SU-DHL-6 (cell line): Measurements from ENCODE around the gene IDH3B.
A peak's percentile ranks its signal among the peaks of the same experiment; 100 is the strongest.

Experiments
- H2AFZ ChIP-seq: fragments of 200-600 bp; sonication (generic); 2 replicates; pipeline ENCODE4 v1.6.1; 2014; ENCODE audit warnings: low read depth, mild to moderate bottlenecking, moderate library complexity, mixed read lengths, antibody characterized with exemption, low read length; ENCODE audit not compliant: severe bottlenecking
- H3F3A ChIP-seq: fragments of 200-600 bp; shearing (Covaris generic); 2 replicates; pipeline ENCODE4 v1.6.0; 2016; ENCODE audit warnings: antibody characterized with exemption, mild to moderate bottlenecking; ENCODE audit not compliant: insufficient read depth
- H3K27ac ChIP-seq: fragments of 200-600 bp; sonication (generic); 2 replicates; pipeline ENCODE4 v1.5.1; 2016; ENCODE audit warnings: low read depth, mild to moderate bottlenecking, low read length, moderate library complexity, mixed read lengths
- H3K27me3 ChIP-seq: fragments of 200-600 bp; sonication (generic), shearing (Covaris generic); 2 replicates; pipeline ENCODE4 v1.6.0; 2014; ENCODE audit warnings: mild to moderate bottlenecking, low read length
- H3K36me3 ChIP-seq: fragments of 200-600 bp; sonication (generic); 2 replicates; pipeline ENCODE4 v1.6.1; 2014; ENCODE audit warnings: mild to moderate bottlenecking, low read length, mixed read lengths
- H3K4me2 ChIP-seq: fragments of 300-600, 200-600 bp; shearing (Covaris generic), sonication (generic); 2 replicates; pipeline ENCODE4 v1.6.0; 2014; ENCODE audit warnings: low read length, low read depth, mild to moderate bottlenecking; ENCODE audit not compliant: poor library complexity, severe bottlenecking
- H3K4me3 ChIP-seq: fragments of 200-600 bp; sonication (generic); 2 replicates; pipeline ENCODE4 v1.5.1; 2014; ENCODE audit warnings: antibody characterized with exemption, low read length, mild to moderate bottlenecking, mixed read lengths; ENCODE audit not compliant: insufficient read depth, poor library complexity, severe bottlenecking
- H3K79me2 ChIP-seq: fragments of 200-600 bp; sonication (generic); 2 replicates; pipeline ENCODE4 v1.6.1; 2014; ENCODE audit warnings: mild to moderate bottlenecking, low read length, moderate library complexity; ENCODE audit not compliant: insufficient read depth
- H3K9ac ChIP-seq: fragments of 200-600 bp; sonication (generic); 2 replicates; pipeline ENCODE4 v1.7.0; 2014; ENCODE audit warnings: mild to moderate bottlenecking, low read length
- H3K9me2 ChIP-seq: fragments of 200-600 bp; sonication (generic); replicated peaks from 2 replicates; pipeline ENCODE4 v1.6.1; 2014; ENCODE audit warnings: low read length; ENCODE audit not compliant: insufficient read depth
- H3K9me3 ChIP-seq: fragments of 200-600 bp; sonication (generic); 2 replicates; pipeline ENCODE4 v1.6.1; 2014; ENCODE audit warnings: low read length, mixed read lengths; ENCODE audit not compliant: insufficient read depth
- H4K20me1 ChIP-seq: fragments of 200-600 bp; sonication (generic); 2 replicates; pipeline ENCODE4 v1.6.1; 2014; ENCODE audit warnings: low read depth, mild to moderate bottlenecking, antibody characterized with exemption, low read length, moderate library complexity, mixed read lengths
- CTCF ChIP-seq: fragments of 200-600 bp; sonication (generic); IDR thresholded peaks from one replicate; pipeline ENCODE4 v1.5.1; 2017; ENCODE audit warnings: antibody characterized with exemption, mild to moderate bottlenecking, low read length, moderate library complexity; ENCODE audit not compliant: insufficient read depth, poor library complexity, severe bottlenecking
- EZH2phosphoT487 ChIP-seq: fragments of 200-600 bp; sonication (generic), shearing (Covaris generic); conservative IDR thresholded peaks from 2 replicates; pipeline ENCODE4 v1.6.1; 2018; ENCODE audit warnings: mild to moderate bottlenecking, antibody characterized with exemption, low read length, moderate library complexity, mixed read lengths

The IDH3B gene

GRCh38 chr20:2663887-2664719 is at the start of gene IDH3B:
IDH3B (minus strand) TSS chr20:2664216; CDS start chr20:2664188, 28 bp downstream.
- Histone ChIP-seq H2AFZ (peak within 1 kb of the TSS; percentile 52), H4K20me1 (no peaks in the 10 kb centered on the region), H3F3A (peaks cover 18% of the 10 kb centered on the region), H3K27ac (peak within 1 kb of the TSS; percentile 43; the same call in 1 of the 2 replicates), H3K9ac (peak within 1 kb of the TSS; percentile 77), H3K9me2 (no peaks in the 10 kb centered on the region), H3K4me3 (peak within 1 kb of the TSS; percentile 80), H3K36me3 (no peaks in the 10 kb centered on the region), H3K79me2 (peaks cover 12% of the 10 kb centered on the region; the same call in 1 of the 2 replicates), H3K4me2 (peak within 1 kb of the TSS; percentile 86), H3K9me3 (no peaks in the 10 kb centered on the region), H3K27me3 (no peaks in the 10 kb centered on the region)
- no peak for TF ChIP-seq CTCF
- no peak for TF ChIP-seq EZH2phosphoT487

DNA sequence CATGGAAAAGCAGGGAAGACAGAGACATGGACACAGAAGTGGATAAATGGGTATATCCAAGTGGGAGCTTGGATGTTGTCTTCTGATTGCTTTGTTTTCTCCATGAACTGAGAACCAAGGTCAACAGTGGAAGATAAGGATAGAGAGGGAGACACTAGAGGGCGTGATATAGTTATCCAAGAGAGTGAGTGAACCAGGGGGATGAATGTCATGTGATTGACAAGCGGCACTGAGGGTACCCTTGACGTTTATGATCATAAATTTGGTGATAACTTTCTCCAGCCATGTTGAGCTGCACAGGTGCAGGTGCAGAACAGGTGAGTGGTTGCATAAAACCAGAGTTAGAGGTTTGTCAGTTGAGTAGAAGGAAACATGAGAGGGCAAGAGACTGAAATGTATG is 49.3 kb upstream of the IDH3B start:
- H2AFZ ChIP-seq = no peak overlapping the region
- H3K79me2 ChIP-seq = no peaks in the 10 kb centered on the region
- H3K36me3 ChIP-seq = no peaks in the 10 kb centered on the region
- H3F3A ChIP-seq = no peaks in the 10 kb centered on the region
- TF ChIP-seq CTCF (peak; percentile 34), EZH2phosphoT487 (no peak)
- H3K9me2 ChIP-seq = no peaks in the 10 kb centered on the region
- H3K4me3 ChIP-seq = no peak overlapping the region
- no peak overlapping the region for H3K27ac ChIP-seq
- H4K20me1 ChIP-seq = no peaks in the 10 kb centered on the region
- no peaks in the 10 kb centered on the region for H3K9me3 ChIP-seq
- no peaks in the 10 kb centered on the region for H3K27me3 ChIP-seq
- H3K4me2 ChIP-seq = no peak overlapping the region
- no peak overlapping the region for H3K9ac ChIP-seq

- Histone ChIP-seq H3K27me3 (no peaks in the 10 kb centered on the region), H3K9ac (no peak overlapping the region), H3F3A (no peaks in the 10 kb centered on the region), H3K9me2 (no peaks in the 10 kb centered on the region), H3K27ac (no peak overlapping the region), H4K20me1 (no peaks in the 10 kb centered on the region), H3K79me2 (no peaks in the 10 kb centered on the region), H3K36me3 (no peaks in the 10 kb centered on the region), H3K4me3 (no peak overlapping the region), H2AFZ (no peak overlapping the region), H3K9me3 (no peaks in the 10 kb centered on the region), H3K4me2 (no peak overlapping the region)
- TF ChIP-seq EZH2phosphoT487 (no peak), CTCF (no peak)
Observed at GRCh38 chr20:2709205-2709981, 45.4 kb upstream of the IDH3B start.
